HCT116 (cell line): Measurements from ENCODE around the gene SCD5. TPM values are rescaled to one million over a fixed set of nuclear protein-coding genes. Genes with fewer than 3 reads are reported as not detected.

ENCODE experiments used
- ATAC-seq: fragments of 200-7000 bp; cut with Tn5 transposase; 2 replicates; pipeline ENCODE4 v1.9.1; 2020; ENCODE audit warnings: mild to moderate bottlenecking, moderate library complexity
- BruUV-seq: library from RNA; stranded (reverse); fragments of 400-500 nt; replicated peaks from 2 replicates; lab custom pipeline; 2021; lab: Mats Ljungman, UMichigan
- CTCF ChIA-PET: fragments of 300-600 bp; sonication (Branson Sonifier 250); formaldehyde crosslinking; loops from one replicate; lab custom pipeline; 2021; ENCODE audit warnings: antibody characterized with exemption; lab: Charles Lee
- POLR2A ChIA-PET: fragments of 300-600, 350-600 bp; sonication (Branson Sonifier 250); formaldehyde crosslinking; loops from one replicate; lab custom pipeline; 2021; ENCODE audit warnings: antibody characterized with exemption; lab: Charles Lee
- RAD21 ChIA-PET, 2 experiments: fragments of 300-600 bp; sonication (Branson Sonifier 250); formaldehyde crosslinking; loops; one replicate each; lab custom pipeline; 2023; ENCODE audit warnings: low total read pairs in 2 of 2; ENCODE audit not compliant: uncharacterized antibody in 2 of 2, unreplicated experiment in 2 of 2, low non-redundant PET in 1 of 2; lab: Charles Lee
- DNase-seq: peaks from one replicate; pipeline ENCODE4 v3.0.0-alpha.2; 2010; ENCODE audit warnings: low read depth, low spot score
- H2AFZ ChIP-seq: fragments of 200-600 bp; shearing (Covaris generic), sonication (generic); 2 replicates; pipeline ENCODE4 v1.6.1; 2017; ENCODE audit warnings: low read depth, mixed run types, mixed read lengths, antibody characterized with exemption, low read length; ENCODE audit not compliant: poor library complexity, severe bottlenecking
- H3K27ac ChIP-seq: 2 replicates; pipeline ENCODE4 v1.5.1; 2012; ENCODE audit warnings: low read depth, low read length
- H3K27me3 ChIP-seq: fragments of 200-600 bp; sonication (generic); 2 replicates; pipeline ENCODE4 v1.6.1; 2016; ENCODE audit warnings: mixed run types, low read length, mixed read lengths; ENCODE audit not compliant: insufficient read depth
- H3K36me3 ChIP-seq, 2 experiments: fragments of 200-500 bp in 1 of 2; fragments of 200-600 bp in 1 of 2; sonication (Bioruptor generic) in 1 of 2; sonication (generic) in 1 of 2; 2 replicates each; pipeline versions ENCODE4 v1.5.1 to v1.6.1; 2014 to 2016; ENCODE audit warnings: low read length in 2 of 2, inconsistent platforms in 1 of 2, mixed read lengths in 1 of 2, mixed run types in 1 of 2; ENCODE audit not compliant: insufficient read depth in 2 of 2, control insufficient read depth in 1 of 2
- H3K4me1 ChIP-seq, 2 experiments: fragments of 200-600 bp in 1 of 2; sonication (generic) in 1 of 2; 2 replicates each; pipeline versions ENCODE4 v1.5.1 to v1.6.1; 2012 to 2017; ENCODE audit warnings: low read length in 2 of 2, inconsistent platforms in 1 of 2, mild to moderate bottlenecking in 1 of 2, mixed read lengths in 1 of 2, mixed run types in 1 of 2, moderate library complexity in 1 of 2; ENCODE audit not compliant: insufficient read depth in 2 of 2, control insufficient read depth in 1 of 2
- H3K4me2 ChIP-seq: fragments of 200-600 bp; sonication (generic); 2 replicates; pipeline ENCODE4 v1.6.1; 2017; ENCODE audit warnings: mixed run types, low read length, mixed read lengths
- H3K4me3 ChIP-seq, 2 experiments: fragments of 200-600 bp in 1 of 2; sonication (generic) in 1 of 2; replicated peaks in 1 of 2; 2 replicates each; pipeline ENCODE4 v1.5.1; 2011 to 2016; ENCODE audit warnings: low read length in 2 of 2, control low read depth in 1 of 2, low read depth in 1 of 2, mild to moderate bottlenecking in 1 of 2, mixed read lengths in 1 of 2, mixed run types in 1 of 2
- H3K79me2 ChIP-seq: fragments of 200-600 bp; sonication (generic); 2 replicates; pipeline ENCODE4 v1.6.1; 2017; ENCODE audit warnings: mild to moderate bottlenecking, mixed run types, low read length, moderate library complexity, mixed read lengths; ENCODE audit not compliant: insufficient read depth
- H3K9ac ChIP-seq: fragments of 200-600 bp; sonication (generic); 2 replicates; pipeline ENCODE4 v1.6.1; 2016; ENCODE audit warnings: low read length, mixed read lengths
- H3K9me2 ChIP-seq: fragments of 200-600 bp; sonication (generic), shearing (Covaris generic); 2 replicates; pipeline ENCODE4 v1.6.1; 2017; ENCODE audit warnings: mixed run types, mild to moderate bottlenecking, moderate library complexity; ENCODE audit not compliant: insufficient read depth
- H3K9me3 ChIP-seq, 2 experiments: fragments of 200-500 bp in 1 of 2; fragments of 200-600 bp in 1 of 2; sonication (Bioruptor generic) in 1 of 2; sonication (generic) in 1 of 2; 2 replicates each; pipeline ENCODE4 v1.6.1; 2014 to 2017; ENCODE audit warnings: low read length in 2 of 2, mixed read lengths in 2 of 2, inconsistent platforms in 1 of 2, low read depth in 1 of 2, mild to moderate bottlenecking in 1 of 2, mixed run types in 1 of 2, moderate library complexity in 1 of 2; ENCODE audit not compliant: control insufficient read depth in 1 of 2, insufficient read depth in 1 of 2
- H4K20me1 ChIP-seq: fragments of 200-600 bp; sonication (generic), shearing (Covaris generic); 2 replicates; pipeline ENCODE4 v1.6.1; 2017; ENCODE audit warnings: mixed run types, mild to moderate bottlenecking, moderate library complexity; ENCODE audit not compliant: insufficient read depth
- CBX3 ChIP-seq: IDR thresholded peaks from 2 replicates; pipeline ENCODE4 v1.6.1; 2012; ENCODE audit warnings: low read depth
- ELF1 ChIP-seq: IDR thresholded peaks from 2 replicates; pipeline ENCODE4 v1.6.1; 2012; ENCODE audit warnings: low read depth, borderline replicate concordance
- EZH2 ChIP-seq: fragments of 200-600 bp; sonication (generic); IDR thresholded peaks from 2 replicates; pipeline ENCODE4 v1.6.1; 2017; ENCODE audit warnings: antibody characterized with exemption, mixed run types
- FOSL1 ChIP-seq: IDR thresholded peaks from 2 replicates; pipeline ENCODE4 v1.6.1; 2012; ENCODE audit warnings: low read depth
- JUND ChIP-seq: IDR thresholded peaks from 2 replicates; pipeline ENCODE4 v1.6.1; 2012
- POLR2A ChIP-seq: IDR thresholded peaks from 2 replicates; pipeline ENCODE4 v1.7.0; 2011; ENCODE audit warnings: borderline replicate concordance; ENCODE audit not compliant: insufficient read depth, insufficient read length; ENCODE audit errors: extremely low read depth
- RAD21 ChIP-seq: IDR thresholded peaks from 2 replicates; pipeline ENCODE4 v1.6.1; 2012; ENCODE audit warnings: low read depth, mild to moderate bottlenecking
- SIN3A ChIP-seq: IDR thresholded peaks from 2 replicates; pipeline ENCODE4 v1.6.1; 2012; ENCODE audit warnings: low read depth
- SP1 ChIP-seq: IDR thresholded peaks from 2 replicates; pipeline ENCODE4 v1.6.1; 2012; ENCODE audit warnings: low read depth
- SRF ChIP-seq: IDR thresholded peaks from 2 replicates; pipeline ENCODE4 v1.6.1; 2012; ENCODE audit warnings: low read depth
- TCF7L2 ChIP-seq: IDR thresholded peaks from 2 replicates; pipeline ENCODE4 v1.7.0; 2011; ENCODE audit warnings: borderline replicate concordance, inconsistent platforms; ENCODE audit not compliant: insufficient read depth, insufficient read length; ENCODE audit errors: extremely low read depth
- YY1 ChIP-seq: IDR thresholded peaks from 2 replicates; pipeline ENCODE4 v1.6.1; 2011; ENCODE audit warnings: low read length, low read depth, moderate library complexity, mild to moderate bottlenecking; ENCODE audit not compliant: insufficient replicate concordance; ENCODE audit errors: extremely low read depth
- ZFX ChIP-seq: fragments of 450-650 bp; IDR thresholded peaks from 2 replicates; pipeline ENCODE4 v1.6.1; 2017
- ZNF274 ChIP-seq: fragments of 200-500 bp; sonication (Bioruptor generic); IDR thresholded peaks from 2 replicates; pipeline ENCODE4 v1.6.1; 2014; ENCODE audit warnings: mild to moderate bottlenecking, low read depth, low read length, inconsistent platforms
- intact Hi-C: fragments of 100-400 bp; cut with micrococcal nuclease; formaldehyde crosslinking; loops from 2 replicates; pipeline ENCODE4 v1.10.0; 2022
- total RNA-seq: library from RNA; stranded (reverse); gene quantifications from one replicate; pipeline ENCODE4 v1.2.1, GENCODE V29; 2021; ENCODE audit not compliant: unreplicated experiment
- TF ChIP-seq, protein P1 (sequence below): IDR thresholded peaks from 2 replicates; pipeline ENCODE4 v1.6.1; 2012
- TF ChIP-seq, protein P2 (sequence below): IDR thresholded peaks from 2 replicates; pipeline ENCODE4 v1.6.1; 2012
- TF ChIP-seq, protein P3 (sequence below): IDR thresholded peaks from 2 replicates; pipeline ENCODE4 v1.6.1; 2011; ENCODE audit warnings: mild to moderate bottlenecking, low read length, moderate library complexity; ENCODE audit not compliant: insufficient replicate concordance; ENCODE audit errors: extremely low read depth

SCD5 gene
- total RNA-seq, 1 experiment from 2014 or later: 21.7 TPM

DNA sequence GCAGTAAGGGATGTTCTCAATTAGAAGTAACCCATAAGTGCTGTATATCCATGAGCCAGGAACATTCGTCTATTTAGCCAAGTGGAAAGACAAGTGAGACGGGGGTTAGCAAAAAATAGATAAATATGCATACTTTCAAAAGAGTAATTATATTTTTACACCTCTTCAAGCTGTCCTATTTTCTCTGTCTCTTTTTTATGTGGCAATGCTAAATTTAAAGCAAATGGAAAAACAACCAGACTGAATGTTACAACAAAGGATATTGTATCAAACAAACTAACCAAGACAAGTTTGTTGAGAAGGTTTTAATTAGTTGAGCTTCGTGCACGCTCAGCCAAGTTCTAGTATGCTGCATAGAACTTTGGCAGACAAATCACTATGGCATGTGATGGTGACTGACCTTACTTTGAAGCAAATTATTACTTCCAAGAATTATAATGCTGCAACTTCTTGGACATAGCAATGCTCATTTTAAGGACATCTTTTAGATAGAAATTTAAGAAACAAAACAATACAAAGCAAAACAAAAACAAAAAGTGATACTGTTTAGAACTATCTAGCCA lies 175.4 kb downstream of the SCD5 start:
- RAD21 ChIA-PET: no interaction called here
- no TSS peak for BruUV-seq

More for the DNA sequence above, 175.4 kb downstream of the SCD5 start:
- no peak for ATAC-seq
- no peaks in the 10 kb centered on the region for H3K79me2 ChIP-seq
- no peaks in the 10 kb centered on the region for H3K4me1 ChIP-seq
- ChIA-PET POLR2A (no interaction called here), CTCF (no interaction called here)
- no peaks in the 10 kb centered on the region for H3K36me3 ChIP-seq
- H3K27me3 ChIP-seq: no peaks in the 10 kb centered on the region
- no peak overlapping the region for H2AFZ ChIP-seq
- no peak overlapping the region for H3K4me2 ChIP-seq
- no peak overlapping the region for H3K4me3 ChIP-seq
- H3K9me2 ChIP-seq: no peaks in the 10 kb centered on the region
- TF ChIP-seq TCF7L2: no peak
- TF ChIP-seq, protein P1, sequence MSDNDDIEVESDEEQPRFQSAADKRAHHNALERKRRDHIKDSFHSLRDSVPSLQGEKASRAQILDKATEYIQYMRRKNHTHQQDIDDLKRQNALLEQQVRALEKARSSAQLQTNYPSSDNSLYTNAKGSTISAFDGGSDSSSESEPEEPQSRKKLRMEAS: no peak
- no peak for TF ChIP-seq ZFX
- no peak for TF ChIP-seq SP1
- no peak for TF ChIP-seq JUND
- TF ChIP-seq, protein P2, sequence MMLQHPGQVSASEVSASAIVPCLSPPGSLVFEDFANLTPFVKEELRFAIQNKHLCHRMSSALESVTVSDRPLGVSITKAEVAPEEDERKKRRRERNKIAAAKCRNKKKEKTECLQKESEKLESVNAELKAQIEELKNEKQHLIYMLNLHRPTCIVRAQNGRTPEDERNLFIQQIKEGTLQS: no peak
- no peak for TF ChIP-seq SIN3A
- TF ChIP-seq EZH2: no peak
- TF ChIP-seq, protein P3, sequence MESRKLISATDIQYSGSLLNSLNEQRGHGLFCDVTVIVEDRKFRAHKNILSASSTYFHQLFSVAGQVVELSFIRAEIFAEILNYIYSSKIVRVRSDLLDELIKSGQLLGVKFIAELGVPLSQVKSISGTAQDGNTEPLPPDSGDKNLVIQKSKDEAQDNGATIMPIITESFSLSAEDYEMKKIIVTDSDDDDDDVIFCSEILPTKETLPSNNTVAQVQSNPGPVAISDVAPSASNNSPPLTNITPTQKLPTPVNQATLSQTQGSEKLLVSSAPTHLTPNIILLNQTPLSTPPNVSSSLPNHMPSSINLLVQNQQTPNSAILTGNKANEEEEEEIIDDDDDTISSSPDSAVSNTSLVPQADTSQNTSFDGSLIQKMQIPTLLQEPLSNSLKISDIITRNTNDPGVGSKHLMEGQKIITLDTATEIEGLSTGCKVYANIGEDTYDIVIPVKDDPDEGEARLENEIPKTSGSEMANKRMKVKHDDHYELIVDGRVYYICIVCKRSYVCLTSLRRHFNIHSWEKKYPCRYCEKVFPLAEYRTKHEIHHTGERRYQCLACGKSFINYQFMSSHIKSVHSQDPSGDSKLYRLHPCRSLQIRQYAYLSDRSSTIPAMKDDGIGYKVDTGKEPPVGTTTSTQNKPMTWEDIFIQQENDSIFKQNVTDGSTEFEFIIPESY: no peak
- TF ChIP-seq CBX3: no peak
- no peak for TF ChIP-seq ZNF274
- TF ChIP-seq POLR2A: no peak
- TF ChIP-seq FOSL1: no peak
- no peak for TF ChIP-seq YY1
- no peak for TF ChIP-seq ELF1
- TF ChIP-seq RAD21: no peak
- TF ChIP-seq SRF: no peak
- TF ChIP-seq, all 23 proteins: peak for 0
- no peaks in the 10 kb centered on the region for H3K9me3 ChIP-seq
- H4K20me1 ChIP-seq: no peaks in the 10 kb centered on the region
- H3K27ac ChIP-seq: no peak overlapping the region
- intact Hi-C loops: no loop called here
- no peak overlapping the region for H3K9ac ChIP-seq
- no peak for DNase-seq
